Sigmoid colon (tissue), 7 donors: ENCODE results near the gene ARRDC5. TPM values are rescaled to one million over a fixed set of nuclear protein-coding genes. Genes with fewer than 3 reads are reported as not detected.
A peak's percentile ranks its signal among the peaks of the same experiment; 100 is the strongest.

Experiments used
- DNase-seq: peaks from one replicate; pipeline ENCODE4 v3.0.0-alpha.2; 2019
- H3K27ac ChIP-seq, 4 donors: fragments of 200-600 bp; sonication (generic); one replicate each; pipeline ENCODE4 v1.5.1; 2016 to 2019; ENCODE audit warnings: mild to moderate bottlenecking in 1 of 4
- H3K27me3 ChIP-seq, 3 donors: fragments of 200-600 bp; sonication (generic); one replicate each; pipeline ENCODE4 v1.5.1; 2019; ENCODE audit warnings: mild to moderate bottlenecking in 1 of 3
- H3K36me3 ChIP-seq, 4 donors: fragments of 200-600 bp; sonication (generic); one replicate each; pipeline ENCODE4 v1.5.1; 2016 to 2019
- H3K4me1 ChIP-seq, 4 donors: fragments of 200-600 bp; sonication (generic); one replicate each; pipeline ENCODE4 v1.5.1; 2017 to 2019
- H3K4me3 ChIP-seq, 4 donors: fragments of 200-600 bp; sonication (generic); one replicate each; pipeline ENCODE4 v1.5.1; 2017 to 2019; ENCODE audit warnings: mild to moderate bottlenecking in 2 of 4, moderate library complexity in 1 of 4
- H3K9me3 ChIP-seq, 4 donors: fragments of 200-600 bp in 3 of 4; sonication (generic) in 3 of 4; one replicate each; pipeline versions ENCODE4 v1.5.1 to v1.6.1; 2013 to 2019
- CTCF ChIP-seq, 4 experiments: fragments of 450-650 bp in 3 of 4; fragments of 200-600 bp in 1 of 4; IDR thresholded peaks; one replicate each; pipeline ENCODE4 v1.5.1; 2016 to 2019; ENCODE audit warnings: antibody characterized with exemption in 4 of 4, mild to moderate bottlenecking in 3 of 4, moderate library complexity in 2 of 4
- EP300 ChIP-seq, 4 donors: sonication (generic); formaldehyde crosslinking; IDR thresholded peaks; one replicate each; pipeline ENCODE4 v1.6.1; 2017; ENCODE audit warnings: antibody characterized with exemption in 4 of 4
- POLR2A ChIP-seq, 2 donors: fragments of 450-650 bp; IDR thresholded peaks; one replicate each; pipeline ENCODE4 v1.6.1; 2016; ENCODE audit warnings: antibody characterized with exemption in 2 of 2, mild to moderate bottlenecking in 2 of 2, moderate library complexity in 2 of 2
- POLR2AphosphoS5 ChIP-seq, 4 donors: sonication (generic); formaldehyde crosslinking; IDR thresholded peaks; one replicate each; pipeline ENCODE4 v1.6.1; 2017; ENCODE audit warnings: antibody characterized with exemption in 4 of 4
- WGBS, 2 donors: extraction: QIAGEN DNeasy Blood & Tissue Kit; methylation state at CpG; one replicate each; pipeline ENCODE4 v1.1.7; 2013; 5-methylcytosine and 5-hydroxymethylcytosine counted together
- intact Hi-C: fragments of 100-400 bp; cut with DNase I; formaldehyde crosslinking; loops from one replicate; pipeline ENCODE4 v1.15.1; 2023
- polyA plus RNA-seq, 3 donors: library from polyadenylated mRNA; stranded (reverse); fragments of 200-250 nt; gene quantifications; one replicate each; pipeline ENCODE4 v1.2.3, GENCODE V29; 2013
- total RNA-seq, 4 donors: library from RNA; depleted of rRNA; stranded (reverse); fragments of >200 nt; gene quantifications; one replicate each; pipeline ENCODE4 v1.1.0, GENCODE V29; 2016
- donor health status: healthy with polysubstance abuse.
- donor health status: Bipolar disorder and iron deficiency.
- donor health status: healthy.

ARRDC5 gene
- total and polyA plus RNA-seq, 7 donors, result 0.27 to 1.1 (median 0.85) TPM; not detected in 3

GRCh38 chr19:4911314-4911713, 8.6 kb upstream of the ARRDC5 start:
- H3K4me1 ChIP-seq, result peaks cover 0 to 38% (median 29%) of the 10 kb centered on the region in 4 donors
- peaks cover 6 to 21% (median 12%) of the 10 kb centered on the region in 3 donors for H3K27me3 ChIP-seq
- intact Hi-C loops, result no loop called here
- 44 to 73% methylated on average over 15 of the region's 15 CpGs for WGBS, 2 donors
- DNase-seq, result no peak
- H3K9me3 ChIP-seq, result no peaks in the 10 kb centered on the region
- no peak for TF ChIP-seq EP300 (IDR thresholded peaks at IDR 0.05)
- TF ChIP-seq POLR2A (IDR thresholded peaks at IDR 0.05), result no peak
- TF ChIP-seq CTCF (IDR thresholded peaks at IDR 0.05), result no peak
- no peak for TF ChIP-seq POLR2AphosphoS5 (IDR thresholded peaks at IDR 0.05)
- H3K4me3 ChIP-seq, result peak overlapping the region in 2 of 4 donors; percentile 15 to 72
- H3K27ac ChIP-seq, result peak overlapping the region in 3 of 4 donors; percentile 14 to 42 (median 42)
- no peaks in the 10 kb centered on the region for H3K36me3 ChIP-seq

DNA sequence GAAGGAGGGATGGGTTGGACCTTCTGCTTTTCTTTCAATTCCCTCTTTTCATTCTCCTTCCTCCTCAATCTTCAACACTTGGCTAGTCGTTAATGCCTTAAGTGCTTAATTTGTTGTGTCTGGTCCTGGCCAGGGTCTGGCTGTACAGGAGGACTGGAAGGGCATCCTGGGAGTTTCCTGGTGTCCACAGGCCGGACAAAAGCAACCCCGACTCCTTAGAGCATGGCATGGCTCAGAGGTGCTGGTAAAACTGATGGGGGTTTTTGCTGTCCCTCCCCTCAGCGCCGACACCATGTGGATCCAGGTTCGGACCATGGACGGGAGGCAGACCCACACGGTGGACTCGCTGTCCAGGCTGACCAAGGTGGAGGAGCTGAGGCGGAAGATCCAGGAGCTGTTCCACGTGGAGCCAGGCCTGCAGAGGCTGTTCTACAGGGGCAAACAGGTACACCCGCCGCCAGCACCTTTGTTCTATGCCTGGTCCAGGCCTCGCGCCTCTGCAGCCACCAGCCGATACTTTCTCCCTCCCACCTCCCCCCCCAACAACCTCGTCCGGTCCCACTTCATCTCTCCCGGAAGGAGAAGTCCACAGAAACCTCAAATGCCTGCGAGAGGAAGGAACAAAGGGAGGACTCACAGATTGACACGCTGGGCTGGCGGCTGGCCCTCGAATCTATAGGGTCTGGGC, 8.0 kb upstream of the ARRDC5 start:
- Histone ChIP-seq H3K4me3 (peak overlapping the region; percentile 49 to 72 (median 66)), H3K27me3 (peaks cover 6 to 21% (median 12%) of the 10 kb centered on the region in 3 donors), H3K36me3 (no peaks in the 10 kb centered on the region), H3K27ac (no peak overlapping the region), H3K9me3 (no peaks in the 10 kb centered on the region), H3K4me1 (peaks cover 0 to 37% (median 29%) of the 10 kb centered on the region in 4 donors)
- WGBS, 2 donors, result 29 to 66% methylated on average over 23 of the region's 23 CpGs
- TF ChIP-seq POLR2AphosphoS5 (IDR thresholded peaks at IDR 0.05), result no peak
- no peak for TF ChIP-seq EP300 (IDR thresholded peaks at IDR 0.05)
- TF ChIP-seq POLR2A (IDR thresholded peaks at IDR 0.05), result no peak
- no peak for TF ChIP-seq CTCF (IDR thresholded peaks at IDR 0.05)
- intact Hi-C loops, result loop anchor here (1.0 kb wide), 1 partner anchor 101 kb away; no protein-coding TSS in a partner anchor
- no peak for DNase-seq

- Histone ChIP-seq H3K27me3 (peaks cover 6 to 21% (median 12%) of the 10 kb centered on the region in 3 donors), H3K9me3 (no peaks in the 10 kb centered on the region), H3K4me1 (peaks cover 0 to 30% (median 28%) of the 10 kb centered on the region in 4 donors), H3K4me3 (peak overlapping the region; percentile 49 to 72 (median 66)), H3K36me3 (no peaks in the 10 kb centered on the region), H3K27ac (no peak overlapping the region)
- intact Hi-C loops, result loop anchor here (1.0 kb wide), 1 partner anchor 101 kb away; no protein-coding TSS in a partner anchor
- peak; percentile 94 for DNase-seq
- 1% methylated on average over 85 of the region's 85 CpGs for WGBS, 2 donors
- TF ChIP-seq CTCF (IDR thresholded peaks at IDR 0.05), result no peak
- no peak for TF ChIP-seq EP300 (IDR thresholded peaks at IDR 0.05)
- no peak for TF ChIP-seq POLR2A (IDR thresholded peaks at IDR 0.05)
- no peak for TF ChIP-seq POLR2AphosphoS5 (IDR thresholded peaks at IDR 0.05)
Observed at GRCh38 chr19:4909897-4910593, 7.3 kb upstream of the ARRDC5 start.

DNA sequence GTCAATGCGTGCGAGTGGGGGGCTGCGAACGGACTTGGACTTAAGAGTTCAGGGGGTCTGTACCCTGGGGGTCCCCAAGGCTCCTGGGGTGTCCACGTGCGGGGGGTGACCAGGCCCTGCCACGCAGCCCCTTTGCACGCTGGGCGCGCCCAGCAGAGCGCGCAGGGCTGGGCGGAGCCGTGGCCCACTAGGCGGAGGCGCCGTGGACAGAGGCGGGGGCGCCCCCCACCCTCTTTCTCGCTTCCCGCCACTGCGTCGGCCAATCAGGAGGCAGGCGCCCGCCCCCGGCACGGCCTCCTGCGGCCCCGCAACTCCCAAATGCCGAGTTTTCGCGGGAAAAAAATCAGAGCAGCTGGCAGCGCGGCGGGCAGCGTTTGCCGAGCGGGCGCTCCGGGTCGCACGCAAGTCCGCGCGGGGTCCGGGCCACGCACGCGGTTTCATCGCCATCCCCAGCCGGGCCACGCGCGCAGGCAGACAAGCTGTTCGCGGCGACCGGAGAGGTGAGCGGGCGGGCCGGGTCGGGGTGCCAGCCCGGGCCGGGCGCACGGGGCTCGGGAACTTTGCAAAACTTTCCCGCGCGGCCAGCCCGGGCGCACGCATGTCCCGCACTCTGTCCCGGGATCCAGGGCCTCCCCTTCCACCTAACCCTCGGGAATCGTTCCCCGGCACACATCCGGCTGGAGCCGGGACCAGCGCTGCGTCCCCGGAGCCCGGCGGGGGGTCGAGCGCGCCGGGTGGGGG, 6.6 kb upstream of the ARRDC5 start, which contains the start of gene UHRF1:
UHRF1 (plus strand) TSS at position 346 of the 741 bp plus-strand sequence. CDS start 1,385 bp downstream, outside the sequence.
- TF ChIP-seq POLR2A (IDR thresholded peaks at IDR 0.05) (no peak), POLR2AphosphoS5 (IDR thresholded peaks at IDR 0.05) (no peak), EP300 (IDR thresholded peaks at IDR 0.05) (no peak)
- peak within 1 kb of the TSS; percentile 49 to 72 (median 66) for H3K4me3 ChIP-seq
- WGBS, 2 donors, result 3 to 4% methylated on average over 89 of the region's 89 CpGs
- H3K4me1 ChIP-seq, result peaks cover 0 to 28% (median 28%) of the 10 kb centered on the region in 4 donors
- no peaks in the 10 kb centered on the region for H3K36me3 ChIP-seq
- H3K9me3 ChIP-seq, result no peaks in the 10 kb centered on the region
- intact Hi-C loops, result no loop called here
- DNase-seq, result no peak
- peaks cover 6 to 21% (median 12%) of the 10 kb centered on the region in 3 donors for H3K27me3 ChIP-seq
- no peak within 1 kb of the TSS for H3K27ac ChIP-seq
